ENCODE data around the gene GALNTL6. TPM values are rescaled to one million over a fixed set of nuclear protein-coding genes. Genes with fewer than 3 reads are reported as not detected.

GALNTL6 gene
- total RNA-seq, 4 donors from 2014 or later, result 0.26 to 4.0 (median 1.5) TPM; not detected in 1

- no peak overlapping the region for H3K27ac ChIP-seq
- no peak for DNase-seq (ENCODE audit: low spot score in 2 of 2)
- no peaks in the 10 kb centered on the region for H3K4me1 ChIP-seq
- TF ChIP-seq POLR2A (IDR thresholded peaks at IDR 0.05), result no peak
- no peaks in the 10 kb centered on the region for H3K9me3 ChIP-seq
- H3K27me3 ChIP-seq, result no peaks in the 10 kb centered on the region
- H3K36me3 ChIP-seq, result no peaks in the 10 kb centered on the region
- no peak overlapping the region for H3K4me3 ChIP-seq
- WGBS, result 62% methylated on average over 3 of the region's 3 CpGs
Measured at GRCh38 chr4:172009446-172010230, 196.4 kb downstream of the GALNTL6 start.

- TF ChIP-seq CTCF (IDR thresholded peaks at IDR 0.05), result no peak
- TF ChIP-seq POLR2A (IDR thresholded peaks at IDR 0.05), result no peak
- no peak for TF ChIP-seq EP300 (IDR thresholded peaks at IDR 0.05)
- TF ChIP-seq POLR2AphosphoS5 (IDR thresholded peaks at IDR 0.05), result no peak
- H3K27ac ChIP-seq, result no peak overlapping the region
- H3K36me3 ChIP-seq, result no peaks in the 10 kb centered on the region
- H3K4me3 ChIP-seq, result no peak overlapping the region
- H3K9me3 ChIP-seq, result no peaks in the 10 kb centered on the region
- no peak for DNase-seq (ENCODE audit: low spot score in 2 of 2)
- 68% methylated on average over 1 of the region's 1 CpG for WGBS
- H3K4me1 ChIP-seq, result no peaks in the 10 kb centered on the region
- H3K27me3 ChIP-seq, result no peaks in the 10 kb centered on the region
Measured at GRCh38 chr4:172011196-172011595, 198.0 kb downstream of the GALNTL6 start.

GRCh38 chr4:172018358-172018757, 205.2 kb downstream of the GALNTL6 start:
- Histone ChIP-seq H3K27me3 (no peaks in the 10 kb centered on the region), H3K4me1 (no peaks in the 10 kb centered on the region), H3K4me3 (no peak overlapping the region), H3K36me3 (no peaks in the 10 kb centered on the region), H3K27ac (no peak overlapping the region), H3K9me3 (no peaks in the 10 kb centered on the region)
- TF ChIP-seq CTCF (IDR thresholded peaks at IDR 0.05), result no peak
- TF ChIP-seq POLR2AphosphoS5 (IDR thresholded peaks at IDR 0.05), result no peak
- 75% methylated on average over 1 of the region's 1 CpG for WGBS
- no peak for DNase-seq (ENCODE audit: low spot score in 2 of 2)

GRCh38 chr4:172035562-172035961, 222.4 kb downstream of the GALNTL6 start:
- no peaks in the 10 kb centered on the region for H3K36me3 ChIP-seq

GRCh38 chr4:172040766-172041165, 227.6 kb downstream of the GALNTL6 start:
- Histone ChIP-seq H3K27ac (no peak overlapping the region), H3K4me1 (no peaks in the 10 kb centered on the region), H3K9me3 (no peaks in the 10 kb centered on the region), H3K27me3 (no peaks in the 10 kb centered on the region), H3K4me3 (no peak overlapping the region), H3K36me3 (no peaks in the 10 kb centered on the region)
- DNase-seq (ENCODE audit: low spot score in 2 of 2), result no peak
- no peak for TF ChIP-seq POLR2AphosphoS5 (IDR thresholded peaks at IDR 0.05)
- TF ChIP-seq EP300 (IDR thresholded peaks at IDR 0.05), result no peak
- TF ChIP-seq POLR2A (IDR thresholded peaks at IDR 0.05), result no peak
- TF ChIP-seq CTCF (IDR thresholded peaks at IDR 0.05), result no peak

More at GRCh38 chr4:172035562-172035961, 222.4 kb downstream of the GALNTL6 start:
- Histone ChIP-seq H3K4me1 (no peaks in the 10 kb centered on the region), H3K4me3 (no peak overlapping the region), H3K9me3 (no peaks in the 10 kb centered on the region), H3K27ac (no peak overlapping the region), H3K27me3 (no peaks in the 10 kb centered on the region)
- TF ChIP-seq POLR2AphosphoS5 (IDR thresholded peaks at IDR 0.05), result no peak
- DNase-seq (ENCODE audit: low spot score in 2 of 2), result no peak
- 68% methylated on average over 2 of the region's 2 CpGs for WGBS

GRCh38 chr4:172042714-172043114, 229.5 kb downstream of the GALNTL6 start:
- no peak overlapping the region for H3K27ac ChIP-seq
- no peaks in the 10 kb centered on the region for H3K9me3 ChIP-seq
- no peak for DNase-seq (ENCODE audit: low spot score in 2 of 2)
- 50% methylated on average over 3 of the region's 3 CpGs for WGBS
- H3K36me3 ChIP-seq, result no peaks in the 10 kb centered on the region
- TF ChIP-seq EP300 (IDR thresholded peaks at IDR 0.05), result no peak
- no peak for TF ChIP-seq CTCF (IDR thresholded peaks at IDR 0.05)
- TF ChIP-seq POLR2AphosphoS5 (IDR thresholded peaks at IDR 0.05), result no peak
- H3K4me1 ChIP-seq, result no peaks in the 10 kb centered on the region
- H3K27me3 ChIP-seq, result no peaks in the 10 kb centered on the region
- no peak overlapping the region for H3K4me3 ChIP-seq

Measured in suprapubic skin (tissue), 4 donors.